Keratinocyte (primary cell): ENCODE data around the gene MAPKBP1. TPM values are rescaled to one million over a fixed set of nuclear protein-coding genes. Genes with fewer than 3 reads are reported as not detected.

Experiments
- DNase-seq: peaks from one replicate; pipeline ENCODE4 v3.0.0-alpha.2; 2011; ENCODE audit warnings: low read depth, missing footprints, low spot score
- FAIRE-seq: peaks from 2 replicates; lab custom pipeline; 2011; peaks lifted over from hg19 to GRCh38; lab: Jason Lieb, UNC
- H2AFZ ChIP-seq: 2 replicates; pipeline ENCODE4 v1.6.0; 2012; ENCODE audit warnings: low read length, control low read depth, inconsistent platforms; ENCODE audit not compliant: control insufficient read depth
- H3K27ac ChIP-seq: 2 replicates; pipeline ENCODE4 v1.5.1; 2011; ENCODE audit warnings: low read length; ENCODE audit not compliant: control insufficient read depth, insufficient read depth
- H3K27me3 ChIP-seq: 3 replicates; pipeline ENCODE4 v1.6.0; 2011; ENCODE audit warnings: low read length; ENCODE audit not compliant: control insufficient read depth, insufficient read depth; ENCODE audit errors: extremely low read depth
- H3K36me3 ChIP-seq, 2 experiments: 2 replicates in 1 of 2; 3 replicates in 1 of 2; pipeline ENCODE4 v1.5.1; 2011; ENCODE audit warnings: low read length in 2 of 2, mild to moderate bottlenecking in 1 of 2; ENCODE audit not compliant: control insufficient read depth in 2 of 2, insufficient read depth in 2 of 2; ENCODE audit errors: extremely low read depth in 1 of 2
- H3K4me1 ChIP-seq: 3 replicates; pipeline ENCODE4 v1.5.1; 2011; ENCODE audit warnings: low read length; ENCODE audit not compliant: control insufficient read depth, insufficient read depth; ENCODE audit errors: extremely low read depth
- H3K4me2 ChIP-seq: 3 replicates; pipeline ENCODE4 v1.6.0; 2011; ENCODE audit warnings: low read depth, low read length; ENCODE audit not compliant: control insufficient read depth, insufficient read depth; ENCODE audit errors: extremely low read depth
- H3K4me3 ChIP-seq, 3 experiments: fragments of 200-600 bp in 1 of 3; sonication (generic) in 1 of 3; 2 replicates in 2 of 3; 3 replicates in 1 of 3; pipeline ENCODE4 v1.5.1; 2011 to 2016; ENCODE audit warnings: low read length in 3 of 3, mild to moderate bottlenecking in 3 of 3, control low read depth in 2 of 3, inconsistent platforms in 1 of 3, low read depth in 1 of 3, mixed read lengths in 1 of 3, mixed run types in 1 of 3, moderate library complexity in 1 of 3; ENCODE audit not compliant: control insufficient read depth in 2 of 3, insufficient read depth in 2 of 3; ENCODE audit errors: extremely low read depth in 1 of 3
- H3K79me2 ChIP-seq: 2 replicates; pipeline ENCODE4 v1.6.0; 2012; ENCODE audit warnings: low read length; ENCODE audit not compliant: control insufficient read depth, insufficient read depth
- H3K9ac ChIP-seq: 3 replicates; pipeline ENCODE4 v1.6.0; 2011; ENCODE audit warnings: low read length; ENCODE audit not compliant: control insufficient read depth, insufficient read depth; ENCODE audit errors: extremely low read depth
- H3K9me1 ChIP-seq: 3 replicates; pipeline ENCODE4 v1.6.0; 2011; ENCODE audit warnings: low read length; ENCODE audit not compliant: control insufficient read depth, insufficient read depth; ENCODE audit errors: extremely low read depth
- H3K9me3 ChIP-seq: 2 replicates; pipeline ENCODE4 v1.5.1; 2012; ENCODE audit warnings: low read depth, low read length; ENCODE audit not compliant: control insufficient read depth
- H4K20me1 ChIP-seq: 3 replicates; pipeline ENCODE4 v1.6.0; 2011; ENCODE audit warnings: low read length; ENCODE audit not compliant: control insufficient read depth, insufficient read depth; ENCODE audit errors: extremely low read depth
- EZH2 ChIP-seq: IDR thresholded peaks from one replicate; pipeline ENCODE4 v1.6.1; 2012; ENCODE audit warnings: inconsistent platforms, mild to moderate bottlenecking, low read length, moderate library complexity
- dilution Hi-C: fragments of 300-500 bp; cut with MboI; formaldehyde crosslinking; loops from one replicate; pipeline ENCODE4 v1.7.0; 2020; ENCODE audit warnings: low sequenced_read_pairs; ENCODE audit not compliant: extremely low pct_ligation_motif_present
- polyA plus RNA-seq, 5 experiments: library from polyadenylated mRNA; depleted of rRNA in 3 of 5; stranded (reverse) in 3 of 5; stranded (forward) in 1 of 5; unstranded in 1 of 5; fragments of >200 nt; gene quantifications; 1 replicate in 1 of 5; 2 replicates in 3 of 5; 3 replicates in 1 of 5; pipeline versions ENCODE4 v1.2.1 to v1.2.3, GENCODE V29; 2011 to 2012; ENCODE audit warnings: missing spikeins in 2 of 5, low read depth in 1 of 5, low replicate concordance in 1 of 5
- TF ChIP-seq, protein P1 (sequence below), 3 experiments: IDR thresholded peaks in 1 of 3; conservative IDR thresholded peaks in 1 of 3; optimal IDR thresholded peaks in 1 of 3; 2 replicates in 2 of 3; 3 replicates in 1 of 3; pipeline versions ENCODE3 to v1.5.1; 2011; ENCODE audit warnings: low read length in 3 of 3, mild to moderate bottlenecking in 3 of 3, moderate library complexity in 2 of 3, control low read depth in 1 of 3, inconsistent platforms in 1 of 3; ENCODE audit not compliant: insufficient read depth in 2 of 3; ENCODE audit errors: extremely low read depth in 1 of 3

The MAPKBP1 gene
- polyA plus RNA-seq, 1 donor (not counting 4 experiments of a cell fraction or from before 2014, with no cell fraction given), result 18.3 TPM

DNA sequence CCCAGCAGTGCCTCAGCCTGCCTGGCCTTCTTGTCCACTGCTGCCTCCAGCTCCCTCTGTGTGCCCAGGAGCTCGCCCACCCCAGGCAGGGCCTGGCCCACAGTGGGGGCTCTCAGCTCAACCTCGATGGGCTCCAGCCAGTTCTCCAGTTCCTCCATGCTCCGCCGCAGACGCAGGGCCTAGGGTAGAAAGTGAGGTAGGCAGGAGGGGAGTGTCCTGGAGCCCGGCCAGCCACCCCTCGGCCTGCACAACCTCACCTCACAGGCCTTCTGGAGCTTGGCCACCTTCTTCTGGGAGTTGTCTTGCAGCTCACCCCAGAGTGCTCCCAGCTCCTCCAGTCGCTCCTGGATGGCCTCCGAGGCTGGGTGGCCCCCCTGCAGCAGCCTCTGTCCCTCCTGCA, 83.0 kb downstream of the MAPKBP1 start:
- Histone ChIP-seq H2AFZ (no peak overlapping the region), H3K9me1 (no peaks in the 10 kb centered on the region), H3K4me2 (no peak overlapping the region), H3K4me3 (no peak overlapping the region), H3K9me3 (no peaks in the 10 kb centered on the region), H4K20me1 (no peaks in the 10 kb centered on the region), H3K27me3 (peaks cover 16% of the 10 kb centered on the region), H3K9ac (no peak overlapping the region), H3K4me1 (no peaks in the 10 kb centered on the region), H3K36me3 (peaks cover 0 to 1% of the 10 kb centered on the region in 2 experiments), H3K27ac (no peak overlapping the region), H3K79me2 (no peaks in the 10 kb centered on the region)
- dilution Hi-C loops, result no loop called here
- TF ChIP-seq EZH2, result no peak
- TF ChIP-seq, protein P1, sequence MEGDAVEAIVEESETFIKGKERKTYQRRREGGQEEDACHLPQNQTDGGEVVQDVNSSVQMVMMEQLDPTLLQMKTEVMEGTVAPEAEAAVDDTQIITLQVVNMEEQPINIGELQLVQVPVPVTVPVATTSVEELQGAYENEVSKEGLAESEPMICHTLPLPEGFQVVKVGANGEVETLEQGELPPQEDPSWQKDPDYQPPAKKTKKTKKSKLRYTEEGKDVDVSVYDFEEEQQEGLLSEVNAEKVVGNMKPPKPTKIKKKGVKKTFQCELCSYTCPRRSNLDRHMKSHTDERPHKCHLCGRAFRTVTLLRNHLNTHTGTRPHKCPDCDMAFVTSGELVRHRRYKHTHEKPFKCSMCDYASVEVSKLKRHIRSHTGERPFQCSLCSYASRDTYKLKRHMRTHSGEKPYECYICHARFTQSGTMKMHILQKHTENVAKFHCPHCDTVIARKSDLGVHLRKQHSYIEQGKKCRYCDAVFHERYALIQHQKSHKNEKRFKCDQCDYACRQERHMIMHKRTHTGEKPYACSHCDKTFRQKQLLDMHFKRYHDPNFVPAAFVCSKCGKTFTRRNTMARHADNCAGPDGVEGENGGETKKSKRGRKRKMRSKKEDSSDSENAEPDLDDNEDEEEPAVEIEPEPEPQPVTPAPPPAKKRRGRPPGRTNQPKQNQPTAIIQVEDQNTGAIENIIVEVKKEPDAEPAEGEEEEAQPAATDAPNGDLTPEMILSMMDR (optimal IDR thresholded peaks at IDR 0.05 in 1 of 3, IDR thresholded peaks at IDR 0.05 in 1 of 3, conservative IDR thresholded peaks at IDR 0.05 in 1 of 3; ENCODE audit: extremely low read depth in 1 of 3, insufficient read depth in 2 of 3, low read length in 3 of 3), result no peak
- no peak for DNase-seq
- FAIRE-seq, result no peak

DNA sequence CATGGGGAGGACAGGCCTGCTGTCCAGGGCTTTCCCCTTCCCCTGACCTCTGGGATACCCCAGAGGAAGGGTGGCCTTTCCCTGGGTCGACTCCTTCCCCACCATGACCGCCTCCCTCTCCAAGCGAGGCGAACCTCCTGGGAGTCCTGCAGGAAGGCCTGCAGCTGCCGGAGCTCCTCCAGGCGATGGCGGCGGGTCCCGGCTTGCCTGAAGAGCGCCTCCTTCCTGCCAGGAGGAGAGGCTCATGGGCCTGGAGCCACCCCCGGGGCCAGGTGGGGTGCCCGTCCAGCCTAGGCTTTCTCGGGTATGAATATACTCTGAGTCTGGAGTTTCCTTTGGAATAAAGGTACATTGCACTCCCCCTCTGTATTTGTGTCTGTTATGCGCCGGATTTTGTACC, 84.5 kb downstream of the MAPKBP1 start:
- no peak for TF ChIP-seq EZH2
- TF ChIP-seq, protein P1 (optimal IDR thresholded peaks at IDR 0.05 in 1 of 3, IDR thresholded peaks at IDR 0.05 in 1 of 3, conservative IDR thresholded peaks at IDR 0.05 in 1 of 3; ENCODE audit: extremely low read depth in 1 of 3, insufficient read depth in 2 of 3, low read length in 3 of 3), result peak in 2 of 3 experiments; percentile 2 to 10
- peaks cover 0 to 1% of the 10 kb centered on the region in 2 experiments for H3K36me3 ChIP-seq
- no peaks in the 10 kb centered on the region for H4K20me1 ChIP-seq
- H3K4me3 ChIP-seq, result no peak overlapping the region
- peaks cover 7% of the 10 kb centered on the region for H3K27me3 ChIP-seq
- no peak overlapping the region for H3K27ac ChIP-seq
- H2AFZ ChIP-seq, result no peak overlapping the region
- dilution Hi-C loops, result no loop called here
- H3K4me2 ChIP-seq, result no peak overlapping the region
- DNase-seq (no peak), FAIRE-seq (no peak)
- no peaks in the 10 kb centered on the region for H3K9me1 ChIP-seq
- H3K9ac ChIP-seq, result no peak overlapping the region
- H3K79me2 ChIP-seq, result no peaks in the 10 kb centered on the region
- no peaks in the 10 kb centered on the region for H3K9me3 ChIP-seq
- H3K4me1 ChIP-seq, result no peaks in the 10 kb centered on the region
